Hepatocyte (in vitro differentiated cells): Measurements from ENCODE around the gene DMRTC2. TPM values are rescaled to one million over a fixed set of nuclear protein-coding genes. Genes with fewer than 3 reads are reported as not detected.
A peak's percentile ranks its signal among the peaks of the same experiment; 100 is the strongest.

Experiments used
- DNase-seq: peaks from one replicate; pipeline ENCODE4 v3.0.0-alpha.2; 2016; ENCODE audit warnings: low spot score
- H2AFZ ChIP-seq: fragments of 200-600 bp; sonication (generic); 2 replicates; pipeline ENCODE4 v1.6.0; 2016; ENCODE audit warnings: antibody characterized with exemption, mild to moderate bottlenecking
- H3K27ac ChIP-seq: fragments of 200-600 bp; sonication (generic); 2 replicates; pipeline ENCODE4 v1.5.1; 2016; ENCODE audit warnings: mild to moderate bottlenecking
- H3K27me3 ChIP-seq: fragments of 200-600 bp; sonication (generic); 2 replicates; pipeline ENCODE4 v1.6.1; 2016
- H3K36me3 ChIP-seq: fragments of 200-600 bp; sonication (generic); replicated peaks from 2 replicates; pipeline ENCODE4 v1.5.1; 2016; ENCODE audit warnings: low read depth; ENCODE audit not compliant: insufficient read depth
- H3K4me1 ChIP-seq: fragments of 200-600 bp; sonication (generic); 2 replicates; pipeline ENCODE4 v1.5.1; 2016; ENCODE audit warnings: mild to moderate bottlenecking, moderate library complexity; ENCODE audit not compliant: insufficient read depth
- H3K4me2 ChIP-seq: fragments of 200-600 bp; sonication (generic); 2 replicates; pipeline ENCODE4 v1.6.0; 2016
- H3K4me3 ChIP-seq: fragments of 200-600 bp; sonication (generic); 2 replicates; pipeline ENCODE4 v1.5.1; 2016; ENCODE audit warnings: mild to moderate bottlenecking
- H3K79me2 ChIP-seq: fragments of 200-600 bp; sonication (generic); 2 replicates; pipeline ENCODE4 v1.6.0; 2017; ENCODE audit warnings: mild to moderate bottlenecking
- H3K9me2 ChIP-seq: fragments of 200-600 bp; sonication (generic); replicated peaks from 2 replicates; pipeline ENCODE4 v1.6.0; 2017; ENCODE audit warnings: mild to moderate bottlenecking; ENCODE audit not compliant: insufficient read depth
- H3K9me3 ChIP-seq: fragments of 200-600 bp; sonication (generic); 2 replicates; pipeline ENCODE4 v1.5.1; 2016; ENCODE audit warnings: low read depth, mild to moderate bottlenecking
- H4K20me1 ChIP-seq: fragments of 200-600 bp; sonication (generic); 2 replicates; pipeline ENCODE4 v1.6.0; 2016; ENCODE audit warnings: mild to moderate bottlenecking; ENCODE audit not compliant: insufficient read depth, poor library complexity, severe bottlenecking
- CTCF ChIP-seq: fragments of 200-600 bp; sonication (generic); IDR thresholded peaks from 2 replicates; pipeline ENCODE4 v1.5.1; 2016; ENCODE audit warnings: antibody characterized with exemption, mild to moderate bottlenecking; ENCODE audit not compliant: poor library complexity
- EZH2 ChIP-seq: fragments of 200-600 bp; sonication (generic); IDR thresholded peaks from 2 replicates; pipeline ENCODE4 v1.6.1; 2016; ENCODE audit warnings: antibody characterized with exemption, mild to moderate bottlenecking, borderline replicate concordance
- EZH2phosphoT487 ChIP-seq: fragments of 200-600 bp; sonication (generic); IDR thresholded peaks from one replicate; pipeline ENCODE4 v1.6.1; 2018; ENCODE audit warnings: antibody characterized with exemption, mild to moderate bottlenecking, low read depth, moderate library complexity; ENCODE audit not compliant: unreplicated experiment, severe bottlenecking
- WGBS: methylation state at CpG from one replicate; pipeline ENCODE4 v1.1.6; 2016; ENCODE audit warnings: low lambda C conversion rate; ENCODE audit errors: missing lambda C conversion rate; 5-methylcytosine and 5-hydroxymethylcytosine counted together
- polyA plus RNA-seq: library from polyadenylated mRNA; unstranded; fragments of >200 nt; fragmentation: Nextera tagmentation; extraction: Ambion mirVana; gene quantifications from 2 replicates; pipeline ENCODE4 v1.2.1, GENCODE V29; 2016
- total RNA-seq: library from RNA; depleted of rRNA; stranded (reverse); fragments of >200 nt; gene quantifications from 2 replicates; pipeline ENCODE4 v1.2.3, GENCODE V29; 2014

Gene DMRTC2
- total and polyA plus RNA-seq, 2 experiments from 2014 or later: not detected

- H2AFZ ChIP-seq: no peak overlapping the region
- H3K79me2 ChIP-seq: no peaks in the 10 kb centered on the region
- no peak overlapping the region for H3K27ac ChIP-seq
- H3K4me3 ChIP-seq: no peak overlapping the region
- H3K4me1 ChIP-seq: no peaks in the 10 kb centered on the region
- H4K20me1 ChIP-seq: no peaks in the 10 kb centered on the region
- no peak for DNase-seq
- no peaks in the 10 kb centered on the region for H3K27me3 ChIP-seq
- H3K9me3 ChIP-seq: no peaks in the 10 kb centered on the region
- TF ChIP-seq CTCF (no peak), EZH2phosphoT487 (no peak), EZH2 (no peak)
- H3K9me2 ChIP-seq: no peaks in the 10 kb centered on the region
- no peaks in the 10 kb centered on the region for H3K36me3 ChIP-seq
- no peak overlapping the region for H3K4me2 ChIP-seq
- WGBS: 84% methylated on average over 2 of the region's 2 CpGs
These were observed 28.1 kb upstream of the DMRTC2 start for GRCh38 chr19:41816761-41817160.

GRCh38 chr19:41821003-41821735 is 23.7 kb upstream of the DMRTC2 start:
- no peak overlapping the region for H3K4me3 ChIP-seq
- TF ChIP-seq CTCF (peak; percentile 43), EZH2phosphoT487 (no peak), EZH2 (no peak)
- H3K79me2 ChIP-seq: no peaks in the 10 kb centered on the region
- H3K9me3 ChIP-seq: no peaks in the 10 kb centered on the region
- H3K9me2 ChIP-seq: no peaks in the 10 kb centered on the region
- H2AFZ ChIP-seq: no peak overlapping the region
- H3K4me1 ChIP-seq: no peaks in the 10 kb centered on the region
- peak; percentile 37 for DNase-seq
- WGBS: 48% methylated on average over 12 of the region's 12 CpGs
- H4K20me1 ChIP-seq: no peaks in the 10 kb centered on the region
- no peaks in the 10 kb centered on the region for H3K27me3 ChIP-seq
- H3K27ac ChIP-seq: no peak overlapping the region
- H3K4me2 ChIP-seq: no peak overlapping the region
- no peaks in the 10 kb centered on the region for H3K36me3 ChIP-seq

GRCh38 chr19:41837981-41838708 is 6.7 kb upstream of the DMRTC2 start:
- H3K4me1 ChIP-seq: no peaks in the 10 kb centered on the region
- no peaks in the 10 kb centered on the region for H3K36me3 ChIP-seq
- no peak overlapping the region for H2AFZ ChIP-seq
- H3K27me3 ChIP-seq: peaks cover 12% of the 10 kb centered on the region
- H3K4me2 ChIP-seq: no peak overlapping the region
- H4K20me1 ChIP-seq: no peaks in the 10 kb centered on the region
- no peaks in the 10 kb centered on the region for H3K9me2 ChIP-seq
- H3K4me3 ChIP-seq: no peak overlapping the region
- 60% methylated on average over 13 of the region's 13 CpGs for WGBS
- H3K79me2 ChIP-seq: no peaks in the 10 kb centered on the region
- DNase-seq: no peak
- no peak for TF ChIP-seq EZH2
- TF ChIP-seq EZH2phosphoT487: no peak
- TF ChIP-seq CTCF: no peak
- H3K9me3 ChIP-seq: no peaks in the 10 kb centered on the region
- no peak overlapping the region for H3K27ac ChIP-seq
